ENCODE results near the gene RGMB.

Gene RGMB, protein sequence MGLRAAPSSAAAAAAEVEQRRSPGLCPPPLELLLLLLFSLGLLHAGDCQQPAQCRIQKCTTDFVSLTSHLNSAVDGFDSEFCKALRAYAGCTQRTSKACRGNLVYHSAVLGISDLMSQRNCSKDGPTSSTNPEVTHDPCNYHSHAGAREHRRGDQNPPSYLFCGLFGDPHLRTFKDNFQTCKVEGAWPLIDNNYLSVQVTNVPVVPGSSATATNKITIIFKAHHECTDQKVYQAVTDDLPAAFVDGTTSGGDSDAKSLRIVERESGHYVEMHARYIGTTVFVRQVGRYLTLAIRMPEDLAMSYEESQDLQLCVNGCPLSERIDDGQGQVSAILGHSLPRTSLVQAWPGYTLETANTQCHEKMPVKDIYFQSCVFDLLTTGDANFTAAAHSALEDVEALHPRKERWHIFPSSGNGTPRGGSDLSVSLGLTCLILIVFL

DNA sequence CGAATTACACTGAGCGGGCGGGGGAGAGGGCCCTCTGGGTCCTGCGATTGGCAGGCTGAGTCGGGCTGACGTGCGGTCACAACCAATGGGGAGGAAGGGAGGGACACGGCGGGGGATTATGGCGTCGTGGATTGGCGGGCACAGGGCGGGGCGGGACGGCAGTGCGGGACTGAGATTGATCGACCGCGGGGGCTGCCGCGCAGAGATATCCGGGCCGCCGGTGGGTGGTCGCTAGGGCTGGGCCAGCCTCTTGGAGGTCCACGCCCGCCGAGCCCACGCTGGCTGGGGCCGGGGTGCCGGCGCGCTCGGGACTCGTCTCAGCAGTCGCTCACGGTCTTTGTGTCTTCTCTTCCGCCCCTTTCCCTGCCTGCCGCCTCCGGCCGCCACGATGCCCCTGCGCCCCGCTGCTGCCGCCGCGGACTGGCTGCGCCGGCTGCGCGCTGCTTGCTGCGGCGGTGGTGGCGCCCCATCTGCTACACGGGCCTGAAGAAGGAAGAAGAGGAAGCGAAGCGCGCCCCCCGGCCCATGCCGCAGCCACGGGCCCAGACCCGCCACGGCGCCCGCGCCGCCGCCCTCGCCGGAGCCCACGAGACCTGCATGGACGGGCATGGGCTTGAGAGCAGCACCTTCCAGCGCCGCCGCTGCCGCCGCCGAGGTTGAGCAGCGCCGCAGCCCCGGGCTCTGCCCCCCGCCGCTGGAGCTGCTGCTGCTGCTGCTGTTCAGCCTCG is at the start of gene RGMB:
TSS of gene RGMB (plus strand) at position 200 of the 728 bp plus-strand sequence. CDS start at position 608, 408 bp downstream.
- peak within 1 kb of the TSS; percentile 91 for H2AFZ ChIP-seq (ENCODE audit: low read length)
- H3F3A ChIP-seq (ENCODE audit: insufficient read depth, low read length): peaks cover 35% of the 10 kb centered on the region

DNA sequence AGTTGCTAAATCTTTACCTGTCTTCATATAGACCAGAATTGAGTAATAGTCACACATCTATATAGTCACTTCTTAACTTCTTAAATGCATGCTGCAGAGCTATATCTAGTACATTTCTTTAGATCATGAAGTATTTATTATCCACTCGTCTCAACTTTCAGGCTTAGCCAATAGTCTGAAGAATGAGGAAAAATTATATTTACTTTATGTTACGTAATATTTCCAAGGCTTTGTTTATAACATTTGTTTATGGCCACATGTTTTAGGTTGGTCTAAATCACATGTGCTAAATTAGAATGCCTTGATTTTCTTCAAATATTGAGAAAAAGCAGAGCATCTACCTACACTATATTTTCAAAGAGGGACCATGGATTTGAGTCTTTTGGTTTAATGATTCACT is 47.2 kb upstream of the RGMB start:
- DNase-seq: no peak
- Histone ChIP-seq H3F3A (ENCODE audit: insufficient read depth, low read length) (no peaks in the 10 kb centered on the region), H3K79me2 (ENCODE audit: low read length) (no peaks in the 10 kb centered on the region), H3K36me3 (replicated peaks; ENCODE audit: insufficient read depth, low read length) (no peaks in the 10 kb centered on the region), H3K4me3 (ENCODE audit: low read length) (no peak overlapping the region), H3K9ac (ENCODE audit: low read length) (no peak overlapping the region), H4K20me1 (ENCODE audit: insufficient read depth, low read length) (no peaks in the 10 kb centered on the region), H3K4me1 (ENCODE audit: low read length) (no peaks in the 10 kb centered on the region), H3K4me2 (ENCODE audit: low read depth, low read length) (no peak overlapping the region), H3K9me2 (replicated peaks; ENCODE audit: insufficient read depth, low read length) (no peaks in the 10 kb centered on the region), H3K27me3 (replicated peaks; ENCODE audit: insufficient read depth, low read length) (no peaks in the 10 kb centered on the region), H3K9me3 (replicated peaks; ENCODE audit: insufficient read depth, low read length) (no peaks in the 10 kb centered on the region), H2AFZ (ENCODE audit: low read length) (no peak overlapping the region), H3K27ac (ENCODE audit: low read length) (no peak overlapping the region)
- no peak for TF ChIP-seq EZH2 (optimal IDR thresholded peaks at IDR 0.05; ENCODE audit: low read depth, low read length)
- TF ChIP-seq, protein P1, sequence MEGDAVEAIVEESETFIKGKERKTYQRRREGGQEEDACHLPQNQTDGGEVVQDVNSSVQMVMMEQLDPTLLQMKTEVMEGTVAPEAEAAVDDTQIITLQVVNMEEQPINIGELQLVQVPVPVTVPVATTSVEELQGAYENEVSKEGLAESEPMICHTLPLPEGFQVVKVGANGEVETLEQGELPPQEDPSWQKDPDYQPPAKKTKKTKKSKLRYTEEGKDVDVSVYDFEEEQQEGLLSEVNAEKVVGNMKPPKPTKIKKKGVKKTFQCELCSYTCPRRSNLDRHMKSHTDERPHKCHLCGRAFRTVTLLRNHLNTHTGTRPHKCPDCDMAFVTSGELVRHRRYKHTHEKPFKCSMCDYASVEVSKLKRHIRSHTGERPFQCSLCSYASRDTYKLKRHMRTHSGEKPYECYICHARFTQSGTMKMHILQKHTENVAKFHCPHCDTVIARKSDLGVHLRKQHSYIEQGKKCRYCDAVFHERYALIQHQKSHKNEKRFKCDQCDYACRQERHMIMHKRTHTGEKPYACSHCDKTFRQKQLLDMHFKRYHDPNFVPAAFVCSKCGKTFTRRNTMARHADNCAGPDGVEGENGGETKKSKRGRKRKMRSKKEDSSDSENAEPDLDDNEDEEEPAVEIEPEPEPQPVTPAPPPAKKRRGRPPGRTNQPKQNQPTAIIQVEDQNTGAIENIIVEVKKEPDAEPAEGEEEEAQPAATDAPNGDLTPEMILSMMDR (IDR thresholded peaks at IDR 0.05; ENCODE audit: low read length): no peak
- no peak for TF ChIP-seq EZH2phosphoT487 (IDR thresholded peaks at IDR 0.05; ENCODE audit: low read length)

More for the DNA sequence above, at the start of gene RGMB:
- H3K27ac ChIP-seq (ENCODE audit: low read length): peak within 1 kb of the TSS; percentile 49; the same call in 1 of the 2 replicates
- H3K4me1 ChIP-seq (ENCODE audit: low read length): peaks cover 19% of the 10 kb centered on the region
- no peaks in the 10 kb centered on the region for H3K9me3 ChIP-seq (replicated peaks; ENCODE audit: insufficient read depth, low read length)
- no peaks in the 10 kb centered on the region for H3K36me3 ChIP-seq (replicated peaks; ENCODE audit: insufficient read depth, low read length)
- DNase-seq: peak; percentile 94
- H4K20me1 ChIP-seq (ENCODE audit: insufficient read depth, low read length): 0 out of 2 replicates have a peak, but pooled peaks cover 3% of the 10 kb centered on the region
- peak within 1 kb of the TSS; percentile 53; the same call in 1 of the 2 replicates for H3K9ac ChIP-seq (ENCODE audit: low read length)
- peak within 1 kb of the TSS; percentile 100 for H3K4me2 ChIP-seq (ENCODE audit: low read depth, low read length)
- peaks cover 17% of the 10 kb centered on the region for H3K27me3 ChIP-seq (replicated peaks; ENCODE audit: insufficient read depth, low read length)
- no peak for TF ChIP-seq EZH2 (optimal IDR thresholded peaks at IDR 0.05; ENCODE audit: low read depth, low read length)
- TF ChIP-seq, protein P1 (IDR thresholded peaks at IDR 0.05; ENCODE audit: low read length): 0 out of 2 replicates have a peak, but pooled peaks have one; percentile 5
- no peak for TF ChIP-seq EZH2phosphoT487 (IDR thresholded peaks at IDR 0.05; ENCODE audit: low read length)
- peak within 1 kb of the TSS; percentile 86 for H3K4me3 ChIP-seq (ENCODE audit: low read length)
- H3K9me2 ChIP-seq (replicated peaks; ENCODE audit: insufficient read depth, low read length): no peaks in the 10 kb centered on the region
- H3K79me2 ChIP-seq (ENCODE audit: low read length): peaks cover 19% of the 10 kb centered on the region

DNA sequence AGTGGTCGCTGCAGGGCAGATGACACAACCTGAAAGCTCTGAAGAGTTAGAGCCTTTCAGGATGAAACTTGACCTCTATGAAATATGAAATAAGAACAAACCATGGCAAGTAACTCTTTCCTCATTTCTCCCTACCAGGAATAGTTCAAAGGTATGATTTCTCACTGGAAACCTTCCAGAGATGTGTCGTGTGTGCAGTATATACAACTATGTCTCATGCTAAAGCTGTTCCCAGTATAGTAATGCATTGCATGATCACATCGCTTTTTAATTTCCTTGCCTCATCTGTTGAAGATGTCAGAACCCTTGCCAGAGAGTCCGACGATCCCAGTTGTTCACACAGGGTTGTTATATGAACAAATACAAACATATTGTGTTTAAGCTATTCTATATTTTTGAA is 45.8 kb upstream of the RGMB start:
- no peaks in the 10 kb centered on the region for H3K9me3 ChIP-seq (replicated peaks; ENCODE audit: insufficient read depth, low read length)
- no peak overlapping the region for H3K27ac ChIP-seq (ENCODE audit: low read length)
- no peak overlapping the region for H3K4me3 ChIP-seq (ENCODE audit: low read length)
- H3K4me1 ChIP-seq (ENCODE audit: low read length): no peaks in the 10 kb centered on the region
- no peak for DNase-seq
- no peaks in the 10 kb centered on the region for H3K9me2 ChIP-seq (replicated peaks; ENCODE audit: insufficient read depth, low read length)
- no peaks in the 10 kb centered on the region for H4K20me1 ChIP-seq (ENCODE audit: insufficient read depth, low read length)
- TF ChIP-seq, protein P1 (IDR thresholded peaks at IDR 0.05; ENCODE audit: low read length): no peak
- TF ChIP-seq EZH2phosphoT487 (IDR thresholded peaks at IDR 0.05; ENCODE audit: low read length): no peak
- no peak for TF ChIP-seq EZH2 (optimal IDR thresholded peaks at IDR 0.05; ENCODE audit: low read depth, low read length)
- H3K9ac ChIP-seq (ENCODE audit: low read length): no peak overlapping the region
- no peaks in the 10 kb centered on the region for H3K36me3 ChIP-seq (replicated peaks; ENCODE audit: insufficient read depth, low read length)
- H3K79me2 ChIP-seq (ENCODE audit: low read length): no peaks in the 10 kb centered on the region
- H3K4me2 ChIP-seq (ENCODE audit: low read depth, low read length): no peak overlapping the region
- no peaks in the 10 kb centered on the region for H3K27me3 ChIP-seq (replicated peaks; ENCODE audit: insufficient read depth, low read length)
- no peak overlapping the region for H2AFZ ChIP-seq (ENCODE audit: low read length)
- H3F3A ChIP-seq (ENCODE audit: insufficient read depth, low read length): no peaks in the 10 kb centered on the region

Measured in MM.1S (cell line).